A673 (cell line): ENCODE results near the gene GPR176. TPM values are rescaled to one million over a fixed set of nuclear protein-coding genes. Genes with fewer than 3 reads are reported as not detected.

Experiments used
- BruUV-seq: library from RNA; stranded (reverse); fragments of 400-500 nt; replicated peaks from 2 replicates; lab custom pipeline; 2021; lab: Mats Ljungman, UMichigan
- CTCF ChIA-PET: fragments of 300-600 bp; sonication (Branson Sonifier 250); formaldehyde crosslinking; loops from one replicate; lab custom pipeline; 2022; ENCODE audit warnings: antibody characterized with exemption; lab: Charles Lee
- POLR2A ChIA-PET: fragments of 300-600 bp; sonication (Branson Sonifier 250); formaldehyde crosslinking; loops from one replicate; lab custom pipeline; 2022; ENCODE audit warnings: antibody characterized with exemption; ENCODE audit not compliant: low non-redundant PET; lab: Charles Lee
- DNase-seq: peaks from one replicate; pipeline ENCODE4 v3.0.0-alpha.2; 2015; ENCODE audit warnings: low spot score
- H3K27ac ChIP-seq: fragments of 200-600 bp; sonication (generic); 2 replicates; pipeline ENCODE4 v1.5.1; 2016; ENCODE audit warnings: mixed run types, low read depth, mild to moderate bottlenecking, mixed read lengths, antibody characterized with exemption, low read length; ENCODE audit not compliant: poor library complexity, severe bottlenecking
- H3K27me3 ChIP-seq: fragments of 200-600 bp; sonication (generic); replicated peaks from 2 replicates; pipeline ENCODE4 v1.6.1; 2017; ENCODE audit warnings: mixed run types, low read depth, mild to moderate bottlenecking, mixed read lengths, antibody characterized with exemption, low read length; ENCODE audit not compliant: insufficient read depth, poor library complexity
- H3K36me3 ChIP-seq: fragments of 200-600 bp; sonication (generic); 2 replicates; pipeline ENCODE4 v1.6.1; 2016; ENCODE audit warnings: mixed run types, mild to moderate bottlenecking, mixed read lengths, antibody characterized with exemption, low read length; ENCODE audit not compliant: insufficient read depth, poor library complexity, severe bottlenecking
- H3K4me1 ChIP-seq: fragments of 200-600 bp; sonication (generic); 2 replicates; pipeline ENCODE4 v1.6.1; 2017; ENCODE audit warnings: mixed run types, mild to moderate bottlenecking, mixed read lengths, antibody characterized with exemption, low read length; ENCODE audit not compliant: insufficient read depth, poor library complexity, severe bottlenecking
- H3K4me3 ChIP-seq: fragments of 200-600 bp; sonication (generic); 2 replicates; pipeline ENCODE4 v1.5.1; 2016; ENCODE audit warnings: low read depth, mixed run types, mild to moderate bottlenecking, mixed read lengths, low read length; ENCODE audit not compliant: poor library complexity, severe bottlenecking
- H3K9me3 ChIP-seq: fragments of 200-600 bp; sonication (generic); 2 replicates; pipeline ENCODE4 v1.6.1; 2016; ENCODE audit warnings: mixed run types, low read depth, mild to moderate bottlenecking, mixed read lengths, antibody characterized with exemption, low read length; ENCODE audit not compliant: poor library complexity, severe bottlenecking
- EZH2 ChIP-seq: fragments of 200-600 bp; sonication (generic); IDR thresholded peaks from 2 replicates; pipeline ENCODE4 v1.6.1; 2017; ENCODE audit warnings: borderline replicate concordance, low read depth, mild to moderate bottlenecking, mixed read lengths, antibody characterized with exemption, low read length; ENCODE audit not compliant: poor library complexity, severe bottlenecking
- intact Hi-C: fragments of 100-400 bp; cut with micrococcal nuclease; formaldehyde crosslinking; loops from one replicate; pipeline ENCODE4 v1.10.0; 2022; ENCODE audit not compliant: unreplicated experiment
- total RNA-seq: library from RNA; stranded (reverse); gene quantifications from 2 replicates; pipeline ENCODE4 v1.2.3, GENCODE V29; 2021
- TF ChIP-seq, protein P1 (sequence below): fragments of 300-800, 200-600 bp; sonication (generic); conservative IDR thresholded peaks from 2 replicates; pipeline ENCODE4 v1.5.1; 2017; ENCODE audit warnings: low read depth, mild to moderate bottlenecking, antibody characterized with exemption, low read length, moderate library complexity, mixed read lengths

The GPR176 gene
- total RNA-seq, 1 experiment from 2014 or later = 5.6 TPM

DNA sequence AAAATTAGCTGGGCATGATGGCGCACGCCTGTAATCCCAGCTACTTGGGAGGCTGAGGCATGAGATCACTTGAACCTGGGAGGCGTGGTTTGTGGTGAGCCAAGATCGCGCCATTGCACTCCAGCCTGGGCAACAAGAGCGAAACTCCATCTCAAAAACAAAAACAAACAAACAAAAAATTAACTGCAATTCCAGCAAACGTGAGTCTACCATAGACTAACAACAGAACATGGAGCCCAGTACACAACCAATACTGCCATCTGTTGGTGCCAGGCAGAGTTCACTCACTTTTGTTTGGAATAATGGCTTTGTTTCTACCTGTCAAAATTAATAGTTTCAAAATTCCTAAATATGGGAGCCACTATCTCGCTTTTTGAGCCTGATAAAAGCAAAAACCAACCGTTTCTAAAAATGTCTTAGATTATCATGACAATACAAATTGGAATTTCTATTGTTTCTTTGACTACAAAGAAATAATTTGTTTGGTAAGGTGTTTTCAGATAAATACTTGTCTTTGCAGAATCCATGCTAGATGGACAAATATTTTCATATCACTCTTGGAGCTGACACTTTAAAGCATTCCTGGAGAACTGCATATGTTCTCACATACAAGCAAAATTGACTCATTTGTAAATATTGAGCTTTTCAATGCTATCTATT is 45.0 kb downstream of the GPR176 start:
- no TSS peak for BruUV-seq

DNA sequence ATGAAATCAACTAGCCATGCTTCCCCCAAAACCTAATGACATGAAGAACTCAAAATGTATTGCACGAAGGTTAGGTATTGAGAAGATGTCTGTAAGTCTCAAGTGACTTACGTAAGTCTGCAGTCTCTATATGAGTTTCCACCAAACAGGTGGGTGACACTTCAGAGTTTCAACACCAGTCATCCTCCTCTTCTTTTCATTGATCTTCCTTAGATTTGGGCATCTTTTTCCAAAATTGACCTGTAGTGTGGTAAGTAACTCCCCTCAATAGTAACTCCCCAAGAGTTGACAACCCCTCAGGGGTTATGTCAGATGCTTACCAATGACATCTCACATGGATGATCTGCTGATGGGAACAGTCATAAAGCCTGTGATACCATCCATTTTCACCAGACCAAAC is 46.1 kb downstream of the GPR176 start:
- H3K4me3 ChIP-seq = no peak overlapping the region
- no peaks in the 10 kb centered on the region for H3K9me3 ChIP-seq
- no peak for TF ChIP-seq EZH2
- TF ChIP-seq, protein P1, sequence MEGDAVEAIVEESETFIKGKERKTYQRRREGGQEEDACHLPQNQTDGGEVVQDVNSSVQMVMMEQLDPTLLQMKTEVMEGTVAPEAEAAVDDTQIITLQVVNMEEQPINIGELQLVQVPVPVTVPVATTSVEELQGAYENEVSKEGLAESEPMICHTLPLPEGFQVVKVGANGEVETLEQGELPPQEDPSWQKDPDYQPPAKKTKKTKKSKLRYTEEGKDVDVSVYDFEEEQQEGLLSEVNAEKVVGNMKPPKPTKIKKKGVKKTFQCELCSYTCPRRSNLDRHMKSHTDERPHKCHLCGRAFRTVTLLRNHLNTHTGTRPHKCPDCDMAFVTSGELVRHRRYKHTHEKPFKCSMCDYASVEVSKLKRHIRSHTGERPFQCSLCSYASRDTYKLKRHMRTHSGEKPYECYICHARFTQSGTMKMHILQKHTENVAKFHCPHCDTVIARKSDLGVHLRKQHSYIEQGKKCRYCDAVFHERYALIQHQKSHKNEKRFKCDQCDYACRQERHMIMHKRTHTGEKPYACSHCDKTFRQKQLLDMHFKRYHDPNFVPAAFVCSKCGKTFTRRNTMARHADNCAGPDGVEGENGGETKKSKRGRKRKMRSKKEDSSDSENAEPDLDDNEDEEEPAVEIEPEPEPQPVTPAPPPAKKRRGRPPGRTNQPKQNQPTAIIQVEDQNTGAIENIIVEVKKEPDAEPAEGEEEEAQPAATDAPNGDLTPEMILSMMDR = no peak
- DNase-seq = no peak
- H3K27me3 ChIP-seq = no peaks in the 10 kb centered on the region
- POLR2A ChIA-PET = no interaction called here
- CTCF ChIA-PET = interaction anchor here (0.9 kb wide), 1 partner anchor 60 kb away, joined by 4 read pairs; the partner anchor contains the start of gene EIF2AK4
- H3K36me3 ChIP-seq = no peaks in the 10 kb centered on the region
- no peak overlapping the region for H3K27ac ChIP-seq
- BruUV-seq = no TSS peak
- intact Hi-C loops = loop anchor here (10.0 kb wide), 1 partner anchor 189 kb away; no protein-coding TSS in a partner anchor
- H3K4me1 ChIP-seq = no peaks in the 10 kb centered on the region

More for the DNA sequence above, 45.0 kb downstream of the GPR176 start:
- Histone ChIP-seq H3K9me3 (no peaks in the 10 kb centered on the region), H3K4me3 (no peak overlapping the region), H3K27me3 (no peaks in the 10 kb centered on the region), H3K4me1 (no peaks in the 10 kb centered on the region), H3K36me3 (no peaks in the 10 kb centered on the region), H3K27ac (no peak overlapping the region)
- CTCF ChIA-PET = interaction anchor here (0.6 to 1.1 kb wide), 3 partner anchors 55 to 93 kb away, joined by 3 read pairs; partner anchors contain the start of gene FSIP1
- DNase-seq = peak; percentile 60
- intact Hi-C loops = loop anchor here (1.0 to 10.0 kb wide), 3 partner anchors 73 to 190 kb away; no protein-coding TSS in a partner anchor
- TF ChIP-seq, protein P1 = peak; percentile 80
- no peak for TF ChIP-seq EZH2
- POLR2A ChIA-PET = no interaction called here

DNA sequence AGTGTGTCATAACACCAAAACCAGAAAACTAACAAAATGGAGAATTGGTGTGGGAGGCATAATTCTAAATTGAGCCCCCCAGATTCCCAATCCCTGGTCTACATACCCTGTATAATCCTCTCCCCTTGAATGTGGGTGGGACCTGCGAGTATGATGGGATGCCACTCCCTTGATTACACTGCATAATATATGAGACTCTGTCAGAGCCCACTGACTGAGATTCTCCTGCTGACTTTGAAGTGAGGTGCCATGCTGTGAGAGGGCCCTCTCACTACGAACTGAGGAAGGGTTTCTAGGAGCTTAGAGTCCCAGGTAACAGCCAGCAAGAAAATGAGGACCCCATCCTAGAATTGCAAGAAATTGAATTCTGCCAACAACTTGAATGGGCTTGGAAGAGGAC is 49.5 kb downstream of the GPR176 start:
- Histone ChIP-seq H3K9me3 (no peaks in the 10 kb centered on the region), H3K27me3 (no peaks in the 10 kb centered on the region), H3K36me3 (no peaks in the 10 kb centered on the region), H3K4me3 (no peak overlapping the region), H3K4me1 (no peaks in the 10 kb centered on the region), H3K27ac (no peak overlapping the region)
- no peak for DNase-seq
- CTCF ChIA-PET = no interaction called here
- TF ChIP-seq EZH2 = no peak
- intact Hi-C loops = loop anchor here (10.0 kb wide), 1 partner anchor 186 kb away; no protein-coding TSS in a partner anchor
- no TSS peak for BruUV-seq
- POLR2A ChIA-PET = no interaction called here
